VCaP (cell line): ENCODE data around the gene KIF2C.
"Not testable (repeated sequence)": the region's sequence is repeated elsewhere in the genome, so short reads cannot be mapped to it uniquely, and the experiment has no call there.

Source experiments
- H3K27ac ChIP-seq: fragments of 450-650 bp; 2 replicates; pipeline ENCODE4 v1.5.1; 2017
- CTCF ChIP-seq: fragments of 450-650 bp; conservative IDR thresholded peaks from 2 replicates; pipeline ENCODE4 v1.5.1; 2017; ENCODE audit warnings: mild to moderate bottlenecking, moderate library complexity

The KIF2C gene

DNA sequence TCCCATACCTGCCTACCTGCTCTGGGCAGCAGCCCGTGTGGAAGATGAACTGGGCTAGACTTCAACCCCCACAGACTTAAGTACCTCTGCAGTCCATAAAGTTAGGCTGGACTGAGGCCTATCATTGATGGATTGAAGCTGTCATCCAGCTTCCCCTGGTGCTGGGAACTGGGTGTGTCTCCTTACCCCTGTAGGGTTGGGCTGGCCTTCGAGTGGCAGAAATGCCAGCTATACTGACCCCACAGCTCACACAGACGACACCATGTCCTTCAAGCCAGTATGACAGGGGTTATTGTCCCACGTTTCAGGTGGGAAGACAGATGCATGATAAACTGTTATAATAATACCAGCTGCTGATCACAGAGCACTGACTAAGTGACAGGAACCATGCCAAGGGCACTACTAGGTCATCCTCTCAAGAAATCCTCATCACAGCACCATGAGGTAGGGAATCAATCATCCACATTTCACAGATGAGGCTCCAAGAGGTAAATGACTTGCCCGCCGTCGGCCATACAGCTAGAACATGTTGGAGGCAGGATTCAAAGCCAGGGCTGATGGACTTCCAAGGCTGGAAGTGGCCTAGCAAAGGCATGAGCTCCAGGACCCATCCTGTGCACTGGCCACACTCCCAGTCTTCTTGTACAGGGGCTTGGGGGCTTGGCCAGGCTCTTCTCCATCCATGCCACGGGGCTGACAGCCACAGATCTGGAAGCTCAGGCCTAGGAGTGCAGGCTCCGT lies 48.7 kb downstream of the KIF2C start, which contains the start of gene BEST4:
BEST4 (minus strand) TSS at position 51 of the 741 bp plus-strand sequence. CDS start 465 bp downstream, outside the sequence.
- TF ChIP-seq CTCF = no peak
- H3K27ac ChIP-seq = no peak within 1 kb of the TSS

GRCh38 chr1:44790968-44791801 lies 51.5 kb downstream of the KIF2C start:
- no peak for TF ChIP-seq CTCF
- no peak overlapping the region for H3K27ac ChIP-seq

DNA sequence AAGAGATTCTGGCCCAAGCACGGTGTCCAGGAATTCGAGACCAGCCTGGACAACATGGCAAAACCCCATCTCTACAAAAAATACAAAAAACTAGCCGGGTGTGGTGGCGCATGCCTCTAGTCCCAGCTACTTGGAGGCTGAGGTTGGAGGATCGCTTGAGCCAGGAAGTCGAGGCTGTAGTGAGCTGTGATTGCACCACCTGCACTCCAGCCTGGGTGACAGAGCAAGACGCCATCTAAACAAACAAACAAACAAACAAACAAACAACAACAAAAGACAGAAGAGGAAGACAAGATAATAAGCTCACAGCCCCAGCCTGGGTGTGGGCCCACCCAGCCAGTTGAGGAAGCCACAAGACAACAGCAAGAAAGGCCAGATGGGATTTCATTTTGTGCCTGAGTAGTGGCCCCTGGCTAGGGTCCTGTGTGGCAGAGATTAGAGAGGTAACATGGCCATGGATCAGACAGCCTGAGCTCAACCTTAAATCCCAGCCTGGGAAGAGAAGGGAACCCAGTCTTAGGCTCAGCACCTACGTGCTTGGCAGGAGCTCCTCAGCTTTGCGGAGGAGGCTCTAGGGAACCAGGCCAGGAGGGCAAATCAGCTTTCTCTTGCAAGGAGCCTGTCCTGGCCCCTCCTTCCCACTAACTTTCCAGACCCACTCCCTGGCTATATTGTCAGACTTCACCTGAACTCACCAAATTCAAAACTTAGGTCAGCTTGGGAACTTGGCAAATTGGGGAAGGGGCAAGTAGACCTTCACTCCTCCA lies 53.3 kb downstream of the KIF2C start:
- TF ChIP-seq CTCF = no peak
- H3K27ac ChIP-seq = no peak overlapping the region

DNA sequence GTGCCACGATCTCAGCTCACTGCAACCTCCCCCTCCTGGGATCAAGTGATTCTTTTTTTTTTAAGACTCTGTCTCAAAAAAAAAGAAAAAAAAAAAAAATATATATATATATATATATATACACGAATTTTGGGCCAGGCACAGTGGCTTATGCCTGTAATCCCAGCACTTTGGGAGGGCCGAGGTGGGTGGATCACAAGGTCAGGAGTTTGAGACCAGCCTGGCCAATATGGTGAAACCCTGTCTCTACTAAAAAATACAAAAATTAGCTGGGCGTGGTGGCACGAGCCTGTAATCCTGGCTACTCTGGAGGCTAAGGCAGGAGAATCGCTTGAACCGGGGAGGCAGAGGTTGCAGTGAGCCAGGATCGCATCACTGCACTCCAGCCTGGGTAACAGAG lies 58.2 kb downstream of the KIF2C start:
- not testable (repeated sequence) for H3K27ac ChIP-seq

DNA sequence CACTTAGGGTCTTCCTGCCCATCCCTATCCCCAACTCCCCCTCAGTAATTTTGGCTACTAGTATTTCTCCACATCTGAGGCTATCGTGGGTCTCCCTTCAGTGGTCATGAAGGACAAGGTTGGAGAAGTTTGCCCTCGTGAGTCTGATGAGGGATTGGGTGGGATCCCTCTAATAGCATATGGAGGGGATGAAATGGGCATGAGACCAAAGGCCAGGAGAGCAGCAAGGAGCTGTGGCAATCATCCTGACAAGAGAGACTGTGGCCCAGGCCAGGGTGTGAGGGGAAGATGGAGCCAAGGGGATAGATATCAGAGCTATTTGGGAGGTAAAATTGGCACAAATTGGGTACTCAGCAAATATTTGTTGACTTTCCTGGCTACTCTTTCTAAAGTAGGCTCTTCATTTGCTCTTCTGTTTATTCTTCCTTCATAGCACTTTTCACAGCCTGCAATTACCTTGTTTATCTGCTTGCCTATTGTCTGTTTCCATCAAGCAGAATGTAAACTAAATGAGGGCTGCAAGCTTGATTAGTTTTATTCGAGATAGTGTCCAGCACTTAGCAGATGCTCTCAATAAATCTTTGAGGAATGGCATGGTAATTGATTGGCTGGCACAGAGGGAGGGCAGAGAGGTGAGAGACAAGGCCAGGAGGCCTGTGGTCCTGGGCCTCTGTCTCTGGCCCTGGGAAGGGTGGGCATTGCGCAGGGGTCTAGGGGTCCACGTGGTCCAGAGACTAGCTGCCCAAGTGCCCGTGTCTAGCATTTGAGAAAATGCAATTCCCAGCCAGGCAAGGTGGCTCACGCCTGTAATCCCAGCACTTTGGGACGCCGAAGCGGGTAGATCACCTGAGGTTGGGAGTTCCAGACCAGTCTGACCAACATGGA lies 59.1 kb downstream of the KIF2C start:
- peak overlapping the region; percentile 70 for H3K27ac ChIP-seq

DNA sequence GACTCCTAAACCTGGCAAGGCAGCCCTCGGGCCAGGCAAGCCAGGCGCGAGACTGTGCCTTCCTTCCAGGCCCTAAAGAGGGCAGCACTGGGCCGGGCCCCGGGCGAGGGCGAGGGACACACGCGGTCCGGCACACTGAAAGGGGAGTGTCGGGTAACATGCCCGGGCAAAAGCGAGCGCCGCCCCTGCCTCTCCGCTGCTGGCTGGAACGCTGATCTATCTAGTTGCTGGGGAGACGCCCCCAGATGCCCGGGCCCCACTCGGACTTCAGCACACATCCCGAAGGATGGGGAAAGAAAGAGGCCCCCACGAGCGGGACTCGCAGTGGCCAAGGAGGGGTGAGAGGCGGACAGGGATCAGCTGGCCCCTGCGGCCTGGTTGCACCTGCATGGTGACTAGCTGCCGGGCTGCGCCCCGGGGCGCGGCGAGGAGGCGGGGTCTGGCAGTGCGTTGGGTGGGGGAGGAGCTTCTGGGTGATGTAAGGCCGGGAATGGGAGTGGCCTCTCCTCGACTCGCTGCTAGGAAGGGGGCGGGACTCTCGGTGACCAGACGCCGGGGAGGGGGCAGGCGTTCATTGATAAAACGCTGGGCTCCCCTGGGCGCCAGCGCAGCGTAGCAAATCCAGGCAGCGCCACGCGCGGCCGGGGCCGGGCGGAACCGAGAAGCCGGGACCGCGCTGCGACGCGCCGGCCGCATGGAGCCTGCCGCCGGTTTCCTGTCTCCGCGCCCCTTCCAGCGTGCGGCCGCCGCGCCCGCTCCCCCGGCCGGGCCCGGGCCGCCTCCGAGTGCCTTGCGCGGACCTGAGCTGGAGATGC lies 60.3 kb downstream of the KIF2C start, which contains the start of gene PLK3:
PLK3 (plus strand) TSS at position 608 of the 815 bp plus-strand sequence; CDS start at position 695, 87 bp downstream.
- peak within 1 kb of the TSS; percentile 70 for H3K27ac ChIP-seq
- TF ChIP-seq CTCF = peak; percentile 93

More for the DNA sequence above, 59.1 kb downstream of the KIF2C start:
- no peak for TF ChIP-seq CTCF
